Prostate gland (tissue), 2 donors: Measurements from ENCODE around the gene GAREM2.

Source experiments
- CTCF ChIP-seq, 4 experiments: fragments of 200-600 bp in 2 of 4; fragments of 450-650 bp in 2 of 4; sonication (generic) in 2 of 4; IDR thresholded peaks; 1 replicate in 3 of 4; 2 replicates in 1 of 4; pipeline ENCODE4 v1.5.1; 2016 to 2019; ENCODE audit warnings: antibody characterized with exemption in 4 of 4, mild to moderate bottlenecking in 2 of 4, moderate library complexity in 2 of 4
- POLR2A ChIP-seq: fragments of 450-650 bp; IDR thresholded peaks from one replicate; pipeline ENCODE4 v1.6.1; 2016; ENCODE audit warnings: antibody characterized with exemption, mild to moderate bottlenecking
- POLR2AphosphoS5 ChIP-seq: sonication (generic); formaldehyde crosslinking; IDR thresholded peaks from one replicate; pipeline ENCODE4 v1.6.1; 2017; ENCODE audit warnings: antibody characterized with exemption

DNA sequence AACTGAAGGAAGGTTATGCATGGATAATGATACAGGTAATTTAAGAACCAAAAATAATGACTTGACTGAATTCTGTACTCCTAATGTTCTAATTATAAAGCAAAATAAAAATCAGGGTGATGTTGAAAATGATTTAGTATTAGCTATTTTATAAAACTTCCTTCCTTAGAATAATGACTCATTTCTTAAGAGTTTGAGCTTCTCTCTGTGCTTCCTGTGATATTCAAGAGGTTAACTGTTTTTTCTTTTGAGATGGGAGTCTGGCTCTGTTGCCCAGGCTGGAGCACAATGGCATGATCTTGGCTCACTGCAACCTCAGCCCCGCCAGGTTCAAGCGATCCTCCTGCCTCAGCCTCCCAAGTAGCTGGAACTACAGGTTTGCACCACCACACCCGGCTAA lies 56.7 kb downstream of the GAREM2 start:
- TF ChIP-seq POLR2A (no peak), CTCF (IDR thresholded peaks at IDR 0.05) (no peak), POLR2AphosphoS5 (no peak)
